ENCODE measurements around the gene PYCARD. TPM values are rescaled to one million over a fixed set of nuclear protein-coding genes. Genes with fewer than 3 reads are reported as not detected.
A peak's percentile ranks its signal among the peaks of the same experiment; 100 is the strongest.

Gene PYCARD
- total and polyA plus RNA-seq, 2 experiments from 2014 or later = 53.1 to 54.0 TPM

DNA sequence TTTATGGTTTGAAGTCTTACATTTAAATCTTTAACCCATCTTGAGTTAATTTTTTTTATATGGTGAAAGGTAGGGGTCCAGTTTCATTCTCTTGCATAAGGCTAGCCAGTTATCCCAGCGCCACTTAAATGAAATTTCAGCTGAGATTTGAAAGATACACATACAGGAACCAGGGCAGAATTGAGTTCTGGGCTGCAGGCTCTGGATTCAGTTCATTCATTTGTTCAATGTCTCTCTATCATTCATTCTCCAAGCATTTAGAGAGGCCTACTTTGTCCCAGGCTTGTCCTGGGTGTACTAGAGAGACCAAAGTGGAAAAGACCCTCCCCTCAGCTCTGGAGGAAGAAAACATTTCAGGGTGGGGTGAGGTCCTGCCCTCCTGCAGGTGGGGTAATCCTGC, 10.8 kb upstream of the PYCARD start:
- Mint-ChIP-seq H3K4me3 (peak overlapping the region; percentile 45; the same call in 1 of the 3 replicates), H3K9me3 (no peaks in the 10 kb centered on the region; the same call in 2 of the 3 replicates), H3K36me3 (ENCODE audit: low read depth) (no peaks in the 10 kb centered on the region; the same call in 2 of the 3 replicates), H3K27me3 (ENCODE audit: insufficient read depth, low read depth, poor library complexity) (peaks cover 43% of the 10 kb centered on the region), H3K4me1 (peaks cover 29% of the 10 kb centered on the region), H3K27ac (no peak overlapping the region)
- Histone ChIP-seq H3F3A (replicated peaks; ENCODE audit: low read depth) (no peaks in the 10 kb centered on the region), H3K4me2 (no peak overlapping the region), H3K9me2 (ENCODE audit: insufficient read depth) (no peaks in the 10 kb centered on the region), H3K27ac (ENCODE audit: low read depth) (no peak overlapping the region), H3K4me1 (ENCODE audit: insufficient read depth) (peaks cover 15% of the 10 kb centered on the region), H3K27me3 (ENCODE audit: insufficient read depth) (peaks cover 45% of the 10 kb centered on the region), H2AFZ (no peak overlapping the region), H3K36me3 (ENCODE audit: insufficient read depth) (no peaks in the 10 kb centered on the region), H3K79me2 (replicated peaks; ENCODE audit: insufficient read depth) (no peaks in the 10 kb centered on the region), H4K20me1 (replicated peaks; ENCODE audit: insufficient read depth) (no peaks in the 10 kb centered on the region), H3K4me3 (no peak overlapping the region)
- no peak for ATAC-seq
- TF ChIP-seq, protein P1, sequence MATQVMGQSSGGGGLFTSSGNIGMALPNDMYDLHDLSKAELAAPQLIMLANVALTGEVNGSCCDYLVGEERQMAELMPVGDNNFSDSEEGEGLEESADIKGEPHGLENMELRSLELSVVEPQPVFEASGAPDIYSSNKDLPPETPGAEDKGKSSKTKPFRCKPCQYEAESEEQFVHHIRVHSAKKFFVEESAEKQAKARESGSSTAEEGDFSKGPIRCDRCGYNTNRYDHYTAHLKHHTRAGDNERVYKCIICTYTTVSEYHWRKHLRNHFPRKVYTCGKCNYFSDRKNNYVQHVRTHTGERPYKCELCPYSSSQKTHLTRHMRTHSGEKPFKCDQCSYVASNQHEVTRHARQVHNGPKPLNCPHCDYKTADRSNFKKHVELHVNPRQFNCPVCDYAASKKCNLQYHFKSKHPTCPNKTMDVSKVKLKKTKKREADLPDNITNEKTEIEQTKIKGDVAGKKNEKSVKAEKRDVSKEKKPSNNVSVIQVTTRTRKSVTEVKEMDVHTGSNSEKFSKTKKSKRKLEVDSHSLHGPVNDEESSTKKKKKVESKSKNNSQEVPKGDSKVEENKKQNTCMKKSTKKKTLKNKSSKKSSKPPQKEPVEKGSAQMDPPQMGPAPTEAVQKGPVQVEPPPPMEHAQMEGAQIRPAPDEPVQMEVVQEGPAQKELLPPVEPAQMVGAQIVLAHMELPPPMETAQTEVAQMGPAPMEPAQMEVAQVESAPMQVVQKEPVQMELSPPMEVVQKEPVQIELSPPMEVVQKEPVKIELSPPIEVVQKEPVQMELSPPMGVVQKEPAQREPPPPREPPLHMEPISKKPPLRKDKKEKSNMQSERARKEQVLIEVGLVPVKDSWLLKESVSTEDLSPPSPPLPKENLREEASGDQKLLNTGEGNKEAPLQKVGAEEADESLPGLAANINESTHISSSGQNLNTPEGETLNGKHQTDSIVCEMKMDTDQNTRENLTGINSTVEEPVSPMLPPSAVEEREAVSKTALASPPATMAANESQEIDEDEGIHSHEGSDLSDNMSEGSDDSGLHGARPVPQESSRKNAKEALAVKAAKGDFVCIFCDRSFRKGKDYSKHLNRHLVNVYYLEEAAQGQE (IDR thresholded peaks at IDR 0.05; ENCODE audit: unreplicated experiment) = no peak
- TF ChIP-seq CREB1 (CRISPR knock-in tag; IDR thresholded peaks at IDR 0.05; ENCODE audit: low read depth) (no peak), EZH2 (IDR thresholded peaks at IDR 0.05; ENCODE audit: low read depth, unreplicated experiment) (no peak), NANOG (IDR thresholded peaks at IDR 0.05; ENCODE audit: borderline replicate concordance) (no peak), STAT1 (IDR thresholded peaks at IDR 0.05; ENCODE audit: unreplicated experiment) (no peak), POLR2AphosphoS5 (IDR thresholded peaks at IDR 0.05; ENCODE audit: low read depth) (no peak), ZNF114 (CRISPR knock-in tag; IDR thresholded peaks at IDR 0.05) (no peak), JUNB (IDR thresholded peaks at IDR 0.05; ENCODE audit: unreplicated experiment) (no peak), EZH2phosphoT487 (IDR thresholded peaks at IDR 0.05; ENCODE audit: unreplicated experiment) (no peak), ZNF331 (CRISPR knock-in tag; IDR thresholded peaks at IDR 0.05; ENCODE audit: low read depth) (no peak)
- TF ChIP-seq, protein P2, sequence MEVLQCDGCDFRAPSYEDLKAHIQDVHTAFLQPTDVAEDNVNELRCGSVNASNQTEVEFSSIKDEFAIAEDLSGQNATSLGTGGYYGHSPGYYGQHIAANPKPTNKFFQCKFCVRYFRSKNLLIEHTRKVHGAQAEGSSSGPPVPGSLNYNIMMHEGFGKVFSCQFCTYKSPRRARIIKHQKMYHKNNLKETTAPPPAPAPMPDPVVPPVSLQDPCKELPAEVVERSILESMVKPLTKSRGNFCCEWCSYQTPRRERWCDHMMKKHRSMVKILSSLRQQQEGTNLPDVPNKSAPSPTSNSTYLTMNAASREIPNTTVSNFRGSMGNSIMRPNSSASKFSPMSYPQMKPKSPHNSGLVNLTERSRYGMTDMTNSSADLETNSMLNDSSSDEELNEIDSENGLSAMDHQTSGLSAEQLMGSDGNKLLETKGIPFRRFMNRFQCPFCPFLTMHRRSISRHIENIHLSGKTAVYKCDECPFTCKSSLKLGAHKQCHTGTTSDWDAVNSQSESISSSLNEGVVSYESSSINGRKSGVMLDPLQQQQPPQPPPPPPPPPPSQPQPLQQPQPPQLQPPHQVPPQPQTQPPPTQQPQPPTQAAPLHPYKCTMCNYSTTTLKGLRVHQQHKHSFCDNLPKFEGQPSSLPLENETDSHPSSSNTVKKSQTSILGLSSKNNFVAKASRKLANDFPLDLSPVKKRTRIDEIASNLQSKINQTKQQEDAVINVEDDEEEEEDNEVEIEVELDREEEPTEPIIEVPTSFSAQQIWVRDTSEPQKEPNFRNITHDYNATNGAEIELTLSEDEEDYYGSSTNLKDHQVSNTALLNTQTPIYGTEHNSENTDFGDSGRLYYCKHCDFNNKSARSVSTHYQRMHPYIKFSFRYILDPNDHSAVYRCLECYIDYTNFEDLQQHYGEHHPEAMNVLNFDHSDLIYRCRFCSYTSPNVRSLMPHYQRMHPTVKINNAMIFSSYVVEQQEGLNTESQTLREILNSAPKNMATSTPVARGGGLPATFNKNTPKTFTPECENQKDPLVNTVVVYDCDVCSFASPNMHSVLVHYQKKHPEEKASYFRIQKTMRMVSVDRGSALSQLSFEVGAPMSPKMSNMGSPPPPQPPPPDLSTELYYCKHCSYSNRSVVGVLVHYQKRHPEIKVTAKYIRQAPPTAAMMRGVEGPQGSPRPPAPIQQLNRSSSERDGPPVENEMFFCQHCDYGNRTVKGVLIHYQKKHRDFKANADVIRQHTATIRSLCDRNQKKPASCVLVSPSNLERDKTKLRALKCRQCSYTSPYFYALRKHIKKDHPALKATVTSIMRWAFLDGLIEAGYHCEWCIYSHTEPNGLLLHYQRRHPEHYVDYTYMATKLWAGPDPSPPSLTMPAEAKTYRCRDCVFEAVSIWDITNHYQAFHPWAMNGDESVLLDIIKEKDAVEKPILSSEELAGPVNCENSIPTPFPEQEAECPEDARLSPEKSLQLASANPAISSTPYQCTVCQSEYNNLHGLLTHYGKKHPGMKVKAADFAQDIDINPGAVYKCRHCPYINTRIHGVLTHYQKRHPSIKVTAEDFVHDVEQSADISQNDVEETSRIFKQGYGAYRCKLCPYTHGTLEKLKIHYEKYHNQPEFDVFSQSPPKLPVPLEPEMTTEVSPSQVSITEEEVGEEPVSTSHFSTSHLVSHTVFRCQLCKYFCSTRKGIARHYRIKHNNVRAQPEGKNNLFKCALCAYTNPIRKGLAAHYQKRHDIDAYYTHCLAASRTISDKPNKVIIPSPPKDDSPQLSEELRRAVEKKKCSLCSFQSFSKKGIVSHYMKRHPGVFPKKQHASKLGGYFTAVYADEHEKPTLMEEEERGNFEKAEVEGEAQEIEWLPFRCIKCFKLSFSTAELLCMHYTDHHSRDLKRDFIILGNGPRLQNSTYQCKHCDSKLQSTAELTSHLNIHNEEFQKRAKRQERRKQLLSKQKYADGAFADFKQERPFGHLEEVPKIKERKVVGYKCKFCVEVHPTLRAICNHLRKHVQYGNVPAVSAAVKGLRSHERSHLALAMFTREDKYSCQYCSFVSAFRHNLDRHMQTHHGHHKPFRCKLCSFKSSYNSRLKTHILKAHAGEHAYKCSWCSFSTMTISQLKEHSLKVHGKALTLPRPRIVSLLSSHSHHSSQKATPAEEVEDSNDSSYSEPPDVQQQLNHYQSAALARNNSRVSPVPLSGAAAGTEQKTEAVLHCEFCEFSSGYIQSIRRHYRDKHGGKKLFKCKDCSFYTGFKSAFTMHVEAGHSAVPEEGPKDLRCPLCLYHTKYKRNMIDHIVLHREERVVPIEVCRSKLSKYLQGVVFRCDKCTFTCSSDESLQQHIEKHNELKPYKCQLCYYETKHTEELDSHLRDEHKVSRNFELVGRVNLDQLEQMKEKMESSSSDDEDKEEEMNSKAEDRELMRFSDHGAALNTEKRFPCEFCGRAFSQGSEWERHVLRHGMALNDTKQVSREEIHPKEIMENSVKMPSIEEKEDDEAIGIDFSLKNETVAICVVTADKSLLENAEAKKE (CRISPR knock-in tag; IDR thresholded peaks at IDR 0.05) = no peak
- TF ChIP-seq, protein P3, sequence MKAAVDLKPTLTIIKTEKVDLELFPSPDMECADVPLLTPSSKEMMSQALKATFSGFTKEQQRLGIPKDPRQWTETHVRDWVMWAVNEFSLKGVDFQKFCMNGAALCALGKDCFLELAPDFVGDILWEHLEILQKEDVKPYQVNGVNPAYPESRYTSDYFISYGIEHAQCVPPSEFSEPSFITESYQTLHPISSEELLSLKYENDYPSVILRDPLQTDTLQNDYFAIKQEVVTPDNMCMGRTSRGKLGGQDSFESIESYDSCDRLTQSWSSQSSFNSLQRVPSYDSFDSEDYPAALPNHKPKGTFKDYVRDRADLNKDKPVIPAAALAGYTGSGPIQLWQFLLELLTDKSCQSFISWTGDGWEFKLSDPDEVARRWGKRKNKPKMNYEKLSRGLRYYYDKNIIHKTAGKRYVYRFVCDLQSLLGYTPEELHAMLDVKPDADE (IDR thresholded peaks at IDR 0.05) = no peak
- DNase-seq (ENCODE audit: low spot score) = no peak

All from GM23338 (cell line).